Neural cell (in vitro differentiated cells): Measurements from ENCODE around the gene ST6GALNAC3. TPM values are rescaled to one million over a fixed set of nuclear protein-coding genes. Genes with fewer than 3 reads are reported as not detected.

ENCODE experiments used
- H2AFZ ChIP-seq: fragments of 200-600, 300-800 bp; sonication (generic), shearing (Covaris generic); 2 replicates; pipeline ENCODE4 v1.6.0; 2014; ENCODE audit warnings: low read depth, mild to moderate bottlenecking, antibody characterized with exemption, low read length, moderate library complexity
- H3F3A ChIP-seq: fragments of 200-600 bp; shearing (Covaris generic); 2 replicates; pipeline ENCODE4 v1.6.1; 2016; ENCODE audit warnings: mild to moderate bottlenecking, moderate library complexity, mixed read lengths, antibody characterized with exemption, low read length; ENCODE audit not compliant: insufficient read depth, poor library complexity, severe bottlenecking
- H3K27ac ChIP-seq: fragments of 200-600, 300-800 bp; sonication (generic), shearing (Covaris generic); 2 replicates; pipeline ENCODE4 v1.5.1; 2014; ENCODE audit warnings: mild to moderate bottlenecking, low read length, moderate library complexity
- H3K27me3 ChIP-seq: fragments of 300-800, 200-600 bp; sonication (generic), shearing (Covaris generic); 2 replicates; pipeline ENCODE4 v1.6.0; 2014; ENCODE audit warnings: mild to moderate bottlenecking, low read depth, low read length, moderate library complexity; ENCODE audit not compliant: insufficient read depth
- H3K36me3 ChIP-seq: fragments of 300-800, 200-600 bp; sonication (generic), shearing (Covaris generic); 2 replicates; pipeline ENCODE4 v1.5.1; 2014; ENCODE audit warnings: mild to moderate bottlenecking, antibody characterized with exemption, low read length, moderate library complexity; ENCODE audit not compliant: insufficient read depth
- H3K4me2 ChIP-seq: fragments of 300-800, 200-600 bp; sonication (generic), shearing (Covaris generic); 2 replicates; pipeline ENCODE4 v1.6.0; 2014; ENCODE audit warnings: mild to moderate bottlenecking, low read length
- H3K4me3 ChIP-seq: fragments of 300-800, 200-600 bp; sonication (generic), shearing (Covaris generic); 2 replicates; pipeline ENCODE4 v1.5.1; 2014; ENCODE audit warnings: mild to moderate bottlenecking, low read length, moderate library complexity
- H3K79me2 ChIP-seq: fragments of 200-600 bp; shearing (Covaris generic); replicated peaks from 2 replicates; pipeline ENCODE4 v1.6.0; 2014; ENCODE audit warnings: mild to moderate bottlenecking, low read length, moderate library complexity; ENCODE audit not compliant: insufficient read depth
- H3K9ac ChIP-seq: fragments of 300-800, 200-600 bp; sonication (generic), shearing (Covaris generic); 2 replicates; pipeline ENCODE4 v1.6.1; 2016; ENCODE audit warnings: mild to moderate bottlenecking, low read length, mixed read lengths
- H3K9me2 ChIP-seq: fragments of 200-600 bp; shearing (Covaris generic); 2 replicates; pipeline ENCODE4 v1.6.1; 2016; ENCODE audit warnings: mild to moderate bottlenecking, low read length, mixed read lengths; ENCODE audit not compliant: insufficient read depth
- H3K9me3 ChIP-seq: fragments of 200-600, 300-800 bp; sonication (generic), shearing (Covaris generic); 2 replicates; pipeline ENCODE4 v1.6.1; 2016; ENCODE audit warnings: mild to moderate bottlenecking, mixed run types, low read length, moderate library complexity, mixed read lengths
- H4K20me1 ChIP-seq: fragments of 200-600 bp; shearing (Covaris generic); 2 replicates; pipeline ENCODE4 v1.6.1; 2016; ENCODE audit warnings: mild to moderate bottlenecking, mixed run types; ENCODE audit not compliant: insufficient read depth
- CTCF ChIP-seq: fragments of 450-650 bp; IDR thresholded peaks from 2 replicates; pipeline ENCODE4 v1.5.1; 2014; ENCODE audit warnings: antibody characterized with exemption, mild to moderate bottlenecking, moderate library complexity; ENCODE audit not compliant: poor library complexity, severe bottlenecking
- EP300 ChIP-seq: fragments of 450-650 bp; conservative IDR thresholded peaks from 2 replicates; pipeline ENCODE4 v1.6.1; 2014; ENCODE audit warnings: antibody characterized with exemption, mild to moderate bottlenecking, moderate library complexity; ENCODE audit not compliant: poor library complexity, severe bottlenecking
- EZH2 ChIP-seq: fragments of 200-600, 300-800 bp; shearing (Covaris generic), sonication (generic); IDR thresholded peaks from 2 replicates; pipeline ENCODE4 v1.6.1; 2014; ENCODE audit warnings: antibody characterized with exemption, low read length, borderline replicate concordance, mild to moderate bottlenecking; ENCODE audit not compliant: insufficient read depth, poor library complexity, severe bottlenecking
- MXI1 ChIP-seq: fragments of 450-650 bp; conservative IDR thresholded peaks from 2 replicates; pipeline ENCODE4 v1.6.1; 2014; ENCODE audit warnings: antibody characterized with exemption, mild to moderate bottlenecking; ENCODE audit not compliant: poor library complexity, severe bottlenecking
- POLR2AphosphoS5 ChIP-seq: IDR thresholded peaks from 2 replicates; pipeline ENCODE4 v1.6.1; 2012
- RAD21 ChIP-seq: fragments of 450-650 bp; conservative IDR thresholded peaks from 2 replicates; pipeline ENCODE4 v1.6.1; 2014; ENCODE audit warnings: antibody characterized with exemption, mild to moderate bottlenecking, moderate library complexity
- REST ChIP-seq: IDR thresholded peaks from 2 replicates; pipeline ENCODE4 v1.6.1; 2012; ENCODE audit warnings: borderline replicate concordance
- SMC3 ChIP-seq: fragments of 450-650 bp; conservative IDR thresholded peaks from 2 replicates; pipeline ENCODE4 v1.6.1; 2014; ENCODE audit warnings: antibody characterized with exemption, mild to moderate bottlenecking, moderate library complexity; ENCODE audit not compliant: poor library complexity
- TAF1 ChIP-seq: IDR thresholded peaks from 2 replicates; pipeline ENCODE4 v1.6.1; 2012; ENCODE audit warnings: low read depth
- polyA plus RNA-seq: library from polyadenylated mRNA; depleted of rRNA; stranded (reverse); fragments of >200 nt; gene quantifications from 2 replicates; pipeline ENCODE4 v1.2.3, GENCODE V29; 2014

Gene ST6GALNAC3
- polyA plus RNA-seq, 1 donor from 2014 or later, result 3.6 TPM

GRCh38 chr1:76669131-76669530, 594.6 kb downstream of the ST6GALNAC3 start:
- H3K27ac ChIP-seq, result no peak overlapping the region
- no peak overlapping the region for H3K4me3 ChIP-seq

GRCh38 chr1:76669624-76670315, 595.2 kb downstream of the ST6GALNAC3 start:
- no peaks in the 10 kb centered on the region for H3K79me2 ChIP-seq
- H2AFZ ChIP-seq, result no peak overlapping the region
- no peaks in the 10 kb centered on the region for H3K9me2 ChIP-seq
- H3K9ac ChIP-seq, result no peak overlapping the region
- no peak overlapping the region for H3K4me2 ChIP-seq
- H3K36me3 ChIP-seq, result no peaks in the 10 kb centered on the region
- H4K20me1 ChIP-seq, result no peaks in the 10 kb centered on the region
- TF ChIP-seq EZH2 (no peak), REST (no peak), CTCF (no peak), TAF1 (no peak), SMC3 (no peak), RAD21 (no peak), MXI1 (no peak), EP300 (no peak), POLR2AphosphoS5 (no peak)
- no peaks in the 10 kb centered on the region for H3F3A ChIP-seq
- H3K9me3 ChIP-seq, result no peaks in the 10 kb centered on the region
- no peak overlapping the region for H3K27ac ChIP-seq
- no peaks in the 10 kb centered on the region for H3K27me3 ChIP-seq
- H3K4me3 ChIP-seq, result no peak overlapping the region

More at GRCh38 chr1:76669131-76669530, 594.6 kb downstream of the ST6GALNAC3 start:
- Histone ChIP-seq H3K9ac (no peak overlapping the region), H3K27me3 (no peaks in the 10 kb centered on the region), H3K79me2 (no peaks in the 10 kb centered on the region), H2AFZ (no peak overlapping the region), H3K9me2 (no peaks in the 10 kb centered on the region), H3K36me3 (no peaks in the 10 kb centered on the region), H3K4me2 (no peak overlapping the region), H3K9me3 (peaks cover 3% of the 10 kb centered on the region), H4K20me1 (no peaks in the 10 kb centered on the region), H3F3A (no peaks in the 10 kb centered on the region)
- TF ChIP-seq TAF1 (no peak), RAD21 (no peak), MXI1 (no peak), CTCF (no peak)
